ENCODE measurements around the gene PGGHG.
"Not testable (repeated sequence)": the region's sequence is repeated elsewhere in the genome, so short reads cannot be mapped to it uniquely, and the experiment has no call there.

GRCh38 chr11:317668-318404 lies 28.9 kb downstream of the PGGHG start:
- not testable (repeated sequence) for TF ChIP-seq CTCF (IDR thresholded peaks at IDR 0.05; ENCODE audit: low read length); EZH2 (IDR thresholded peaks at IDR 0.05; ENCODE audit: borderline replicate concordance, low read length)
